CD14-positive monocyte (primary cell): ENCODE results near the gene AKAP8. TPM values are rescaled to one million over a fixed set of nuclear protein-coding genes. Genes with fewer than 3 reads are reported as not detected.

Experiments used
- DNase-seq, 3 donors: peaks; one replicate each; pipeline ENCODE4 v3.0.0-alpha.2; 2011 to 2022
- H2AFZ ChIP-seq: 2 replicates; pipeline ENCODE4 v1.6.0; 2012; ENCODE audit warnings: mild to moderate bottlenecking, low read depth, low read length, inconsistent platforms; ENCODE audit not compliant: insufficient read depth, poor library complexity, severe bottlenecking
- H3K27ac ChIP-seq, 2 donors: 1 replicate in 1 of 2; 2 replicates in 1 of 2; pipeline ENCODE4 v1.5.1; 2012 to 2013; ENCODE audit warnings: low read length in 2 of 2, control low read depth in 1 of 2, inconsistent platforms in 1 of 2, low read depth in 1 of 2, mild to moderate bottlenecking in 1 of 2
- H3K27me3 ChIP-seq, 2 donors: one replicate each; pipeline versions ENCODE4 v1.6.0 to v1.6.1; 2011 to 2013; ENCODE audit warnings: low read length in 2 of 2; ENCODE audit not compliant: control insufficient read depth in 2 of 2, insufficient read depth in 2 of 2
- H3K36me3 ChIP-seq, 2 donors: replicated peaks in 1 of 2; 1 replicate in 1 of 2; 2 replicates in 1 of 2; pipeline versions ENCODE4 v1.5.1 to v1.6.1; 2012 to 2013; ENCODE audit warnings: low read length in 2 of 2, control low read depth in 1 of 2, inconsistent platforms in 1 of 2, mild to moderate bottlenecking in 1 of 2; ENCODE audit not compliant: insufficient read depth in 2 of 2, control insufficient read depth in 1 of 2
- H3K4me1 ChIP-seq, 2 donors: 1 replicate in 1 of 2; 2 replicates in 1 of 2; pipeline versions ENCODE4 v1.5.1 to v1.6.1; 2012 to 2013; ENCODE audit warnings: low read length in 2 of 2, control low read depth in 1 of 2, inconsistent platforms in 1 of 2, mild to moderate bottlenecking in 1 of 2, moderate library complexity in 1 of 2; ENCODE audit not compliant: insufficient read depth in 2 of 2, control insufficient read depth in 1 of 2
- H3K4me2 ChIP-seq: replicated peaks from 2 replicates; pipeline ENCODE3; 2012; ENCODE audit warnings: low read length, moderate library complexity, mild to moderate bottlenecking; ENCODE audit not compliant: poor library complexity, severe bottlenecking; ENCODE audit errors: extremely low read depth
- H3K4me3 ChIP-seq, 3 experiments: fragments of 200-600 bp in 1 of 3; sonication (generic) in 1 of 3; replicated peaks in 1 of 3; 1 replicate in 2 of 3; 2 replicates in 1 of 3; pipeline ENCODE4 v1.5.1; 2011 to 2013; ENCODE audit warnings: low read length in 3 of 3, mild to moderate bottlenecking in 3 of 3, control low read depth in 2 of 3, low read depth in 2 of 3, inconsistent platforms in 1 of 3, moderate library complexity in 1 of 3
- H3K79me2 ChIP-seq: 2 replicates; pipeline ENCODE4 v1.6.0; 2012; ENCODE audit warnings: mild to moderate bottlenecking, control low read depth, inconsistent platforms, low read length, moderate library complexity; ENCODE audit not compliant: insufficient read depth
- H3K9ac ChIP-seq: 2 replicates; pipeline ENCODE4 v1.6.0; 2017; ENCODE audit warnings: low read length, mild to moderate bottlenecking; ENCODE audit not compliant: insufficient read depth, poor library complexity, severe bottlenecking
- H3K9me3 ChIP-seq, 2 donors: replicated peaks in 1 of 2; 1 replicate in 1 of 2; 2 replicates in 1 of 2; pipeline versions ENCODE4 v1.5.1 to v1.6.1; 2012 to 2013; ENCODE audit warnings: low read length in 2 of 2, control low read depth in 1 of 2; ENCODE audit not compliant: control insufficient read depth in 1 of 2, insufficient read depth in 1 of 2
- H4K20me1 ChIP-seq: 2 replicates; pipeline ENCODE4 v1.6.0; 2012; ENCODE audit warnings: mild to moderate bottlenecking, low read length, control low read depth, moderate library complexity; ENCODE audit not compliant: insufficient read depth
- H3K27ac Mint-ChIP-seq, 7 donors: one replicate each; pipeline ENCODE4 v1.8.0; 2020; ENCODE audit warnings: mild to moderate bottlenecking in 7 of 7, mixed read lengths in 7 of 7, moderate library complexity in 6 of 7, inconsistent platforms in 2 of 7
- H3K27me3 Mint-ChIP-seq, 3 donors: one replicate each; pipeline ENCODE4 v1.8.0; 2021 to 2022; ENCODE audit warnings: low read depth in 3 of 3, mild to moderate bottlenecking in 3 of 3, mixed read lengths in 3 of 3, moderate library complexity in 3 of 3, inconsistent platforms in 1 of 3
- H3K36me3 Mint-ChIP-seq, 2 donors: one replicate each; pipeline ENCODE4 v1.8.0; 2020; ENCODE audit warnings: mixed read lengths in 2 of 2, inconsistent platforms in 1 of 2, mild to moderate bottlenecking in 1 of 2
- H3K4me1 Mint-ChIP-seq: one replicate; pipeline ENCODE4 v1.8.0; 2020; ENCODE audit warnings: mild to moderate bottlenecking, mixed read lengths
- H3K4me3 Mint-ChIP-seq, 2 donors: one replicate each; pipeline ENCODE4 v1.8.0; 2020; ENCODE audit warnings: mild to moderate bottlenecking in 2 of 2, mixed read lengths in 2 of 2, moderate library complexity in 1 of 2
- H3K9me3 Mint-ChIP-seq, 7 donors: one replicate each; pipeline ENCODE4 v1.8.0; 2020 to 2022; ENCODE audit warnings: mixed read lengths in 7 of 7, mild to moderate bottlenecking in 6 of 7, moderate library complexity in 6 of 7, inconsistent platforms in 2 of 7
- CTCF ChIP-seq: fragments of 200-600 bp; IDR thresholded peaks from one replicate; pipeline ENCODE4 v1.8.0; 2022; ENCODE audit warnings: antibody characterized with exemption, mild to moderate bottlenecking
- WGBS: methylation state at CpG from one replicate; pipeline ENCODE4 v1.1.5; 2013; ENCODE audit warnings: missing lambda C conversion rate; ENCODE audit not compliant: insufficient coverage; 5-methylcytosine and 5-hydroxymethylcytosine counted together
- intact Hi-C, 2 donors: fragments of 100-400 bp; cut with micrococcal nuclease; formaldehyde crosslinking; loops; one replicate each; pipeline versions ENCODE4 v1.15.0 to v1.15.1; 2023
- polyA plus RNA-seq, 3 donors: library from polyadenylated mRNA; depleted of rRNA in 1 of 3; unstranded in 2 of 3; stranded (reverse) in 1 of 3; fragments of 300-500 nt in 2 of 3; fragments of >200 nt in 1 of 3; fragmentation: Illumina TruSeq in 2 of 3; gene quantifications; 1 replicate in 2 of 3; 2 replicates in 1 of 3; pipeline ENCODE4 v1.2.3, GENCODE V29; 2012 to 2021

Gene AKAP8
- polyA plus RNA-seq, 3 donors = 8.0 to 25.9 (median 12.3) TPM

GRCh38 chr19:15427350-15427700, 47.7 kb upstream of the AKAP8 start:
- intact Hi-C loops = no loop called here
- Mint-ChIP-seq H3K9me3 (peaks cover 0 to 8% (median 6%) of the 10 kb centered on the region in 7 donors), H3K27me3 (peaks cover 0 to 3% (median 0%) of the 10 kb centered on the region in 3 donors), H3K36me3 (peaks cover 44 to 65% of the 10 kb centered on the region in 2 donors), H3K4me1 (peaks cover 21% of the 10 kb centered on the region), H3K27ac (peak overlapping the region in 1 of 7 donors; percentile 24), H3K4me3 (no peak overlapping the region)
- Histone ChIP-seq H2AFZ (no peak overlapping the region), H3K27me3 (no peaks in the 10 kb centered on the region), H4K20me1 (peaks cover 28% of the 10 kb centered on the region), H3K27ac (no peak overlapping the region), H3K4me2 (no peak overlapping the region), H3K79me2 (peaks cover 44% of the 10 kb centered on the region), H3K9ac (no peak overlapping the region), H3K4me1 (peaks cover 16 to 21% of the 10 kb centered on the region in 2 donors), H3K4me3 (no peak overlapping the region), H3K36me3 (peaks cover 62 to 73% of the 10 kb centered on the region in 2 donors), H3K9me3 (peaks cover 6 to 10% of the 10 kb centered on the region in 2 donors)
- 96% methylated on average over 25 of the region's 25 CpGs for WGBS
- no peak for TF ChIP-seq CTCF
- DNase-seq = no peak

- peaks cover 28% of the 10 kb centered on the region for H4K20me1 ChIP-seq
- no peak overlapping the region for H3K4me3 Mint-ChIP-seq
- no peak overlapping the region for H3K4me2 ChIP-seq
- no peak overlapping the region for H3K27ac ChIP-seq
- H3K9me3 Mint-ChIP-seq = peaks cover 0 to 8% (median 6%) of the 10 kb centered on the region in 7 donors
- H3K27ac Mint-ChIP-seq = no peak overlapping the region
- intact Hi-C loops = no loop called here
- H3K4me3 ChIP-seq = no peak overlapping the region
- peaks cover 13 to 17% of the 10 kb centered on the region in 2 donors for H3K4me1 ChIP-seq
- peaks cover 6 to 10% of the 10 kb centered on the region in 2 donors for H3K9me3 ChIP-seq
- H3K36me3 ChIP-seq = peaks cover 63 to 79% of the 10 kb centered on the region in 2 donors
- DNase-seq = no peak
- H2AFZ ChIP-seq = no peak overlapping the region
- H3K27me3 ChIP-seq = no peaks in the 10 kb centered on the region
- H3K9ac ChIP-seq = no peak overlapping the region
- H3K4me1 Mint-ChIP-seq = peaks cover 17% of the 10 kb centered on the region
- WGBS = 96% methylated on average over 15 of the region's 16 CpGs
- peaks cover 45 to 69% of the 10 kb centered on the region in 2 donors for H3K36me3 Mint-ChIP-seq
- no peak for TF ChIP-seq CTCF
- peaks cover 0 to 2% (median 0%) of the 10 kb centered on the region in 3 donors for H3K27me3 Mint-ChIP-seq
- peaks cover 39% of the 10 kb centered on the region for H3K79me2 ChIP-seq
Measured at GRCh38 chr19:15426485-15427349, 47.1 kb upstream of the AKAP8 start.
